Measurements from ENCODE around the gene PDZRN4.
"Not testable (repeated sequence)": the region's sequence is repeated elsewhere in the genome, so short reads cannot be mapped to it uniquely, and the experiment has no call there.

The PDZRN4 gene

GRCh38 chr12:41167701-41168100 is 20.4 kb upstream of the PDZRN4 start:
- no peak for TF ChIP-seq CTCF (IDR thresholded peaks at IDR 0.05; ENCODE audit: low read depth, low read length)
- no peak overlapping the region for H3K4me3 ChIP-seq (replicated peaks in 1 of 2; ENCODE audit: low read depth in 2 of 2, low read length in 2 of 2)
- DNase-seq (ENCODE audit: low read depth in 2 of 2), result no peak

- TF ChIP-seq CTCF (IDR thresholded peaks at IDR 0.05; ENCODE audit: low read depth, low read length), result no peak
- no peak for DNase-seq (ENCODE audit: low read depth in 2 of 2)
- no peak overlapping the region for H3K4me3 ChIP-seq (replicated peaks in 1 of 2; ENCODE audit: low read depth in 2 of 2, low read length in 2 of 2)
Observed at GRCh38 chr12:41174602-41175001, 13.5 kb upstream of the PDZRN4 start.

GRCh38 chr12:41179507-41179906 is 8.6 kb upstream of the PDZRN4 start:
- not testable (repeated sequence) for DNase-seq (ENCODE audit: low read depth in 2 of 2); H3K4me3 ChIP-seq (replicated peaks in 1 of 2; ENCODE audit: low read depth in 2 of 2, low read length in 2 of 2)

DNA sequence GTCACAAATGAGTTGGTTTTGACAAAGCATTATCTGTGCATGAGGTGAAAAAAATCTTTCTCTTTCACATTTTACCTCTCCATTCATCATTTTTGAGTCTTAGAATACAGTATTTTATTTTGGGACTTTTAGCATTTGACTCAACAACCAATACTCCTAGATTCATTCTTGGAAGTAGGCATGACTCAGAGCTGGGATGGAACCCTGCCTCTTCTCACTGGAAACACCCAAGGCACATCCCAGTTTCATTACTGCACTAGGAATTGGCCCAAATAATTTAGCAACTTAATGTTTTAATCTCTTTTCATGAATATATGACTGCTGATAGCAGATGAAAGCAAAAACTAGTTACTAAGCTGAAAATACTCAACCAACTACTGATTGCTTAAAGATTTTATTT is 3.3 kb upstream of the PDZRN4 start:
- TF ChIP-seq CTCF (IDR thresholded peaks at IDR 0.05; ENCODE audit: low read depth, low read length), result no peak
- no peak overlapping the region for H3K4me3 ChIP-seq (replicated peaks in 1 of 2; ENCODE audit: low read depth in 2 of 2, low read length in 2 of 2)
- DNase-seq (ENCODE audit: low read depth in 2 of 2), result no peak

DNA sequence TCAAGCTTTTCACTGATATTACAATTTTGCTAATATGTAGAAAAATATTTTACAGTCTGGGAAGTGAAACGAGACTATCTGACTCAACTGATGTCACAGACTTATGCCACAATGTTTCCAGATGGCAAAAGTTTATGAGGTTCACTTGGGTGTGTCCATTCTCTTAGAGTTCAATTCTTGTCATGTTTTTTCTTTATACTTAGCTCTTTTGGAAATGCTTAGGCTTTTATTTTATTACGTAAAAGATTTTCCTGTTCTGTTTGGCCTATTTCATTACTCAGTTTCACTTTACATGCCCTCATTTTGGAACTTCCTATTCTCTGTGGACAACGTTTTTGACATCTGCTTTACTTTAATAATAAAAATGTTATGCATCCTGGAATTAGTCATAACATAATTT is 2.1 kb upstream of the PDZRN4 start:
- no peak for TF ChIP-seq CTCF (IDR thresholded peaks at IDR 0.05; ENCODE audit: low read depth, low read length)
- no peak overlapping the region for H3K4me3 ChIP-seq (replicated peaks in 1 of 2; ENCODE audit: low read depth in 2 of 2, low read length in 2 of 2)
- no peak for DNase-seq (ENCODE audit: low read depth in 2 of 2)

GRCh38 chr12:41188841-41189394 is 798 bp downstream of the PDZRN4 start:
- DNase-seq (ENCODE audit: low read depth in 2 of 2), result no peak
- no peak for TF ChIP-seq CTCF (IDR thresholded peaks at IDR 0.05; ENCODE audit: low read depth, low read length)
- H3K4me3 ChIP-seq (replicated peaks in 1 of 2; ENCODE audit: low read depth in 2 of 2, low read length in 2 of 2), result no peak overlapping the region

GRCh38 chr12:41189395-41190251 is 1.5 kb downstream of the PDZRN4 start:
- TF ChIP-seq CTCF (IDR thresholded peaks at IDR 0.05; ENCODE audit: low read depth, low read length), result no peak
- H3K4me3 ChIP-seq (replicated peaks in 1 of 2; ENCODE audit: low read depth in 2 of 2, low read length in 2 of 2), result no peak overlapping the region
- DNase-seq (ENCODE audit: low read depth in 2 of 2), result no peak

Measured in cardiac fibroblast (primary cell).